ENCODE results near the gene LRRC8C. TPM values are rescaled to one million over a fixed set of nuclear protein-coding genes. Genes with fewer than 3 reads are reported as not detected.
"Not testable (repeated sequence)": the region's sequence is repeated elsewhere in the genome, so short reads cannot be mapped to it uniquely, and the experiment has no call there.

Gene LRRC8C
- total RNA-seq, 1 donor from 2014 or later, result 56.5 TPM

DNA sequence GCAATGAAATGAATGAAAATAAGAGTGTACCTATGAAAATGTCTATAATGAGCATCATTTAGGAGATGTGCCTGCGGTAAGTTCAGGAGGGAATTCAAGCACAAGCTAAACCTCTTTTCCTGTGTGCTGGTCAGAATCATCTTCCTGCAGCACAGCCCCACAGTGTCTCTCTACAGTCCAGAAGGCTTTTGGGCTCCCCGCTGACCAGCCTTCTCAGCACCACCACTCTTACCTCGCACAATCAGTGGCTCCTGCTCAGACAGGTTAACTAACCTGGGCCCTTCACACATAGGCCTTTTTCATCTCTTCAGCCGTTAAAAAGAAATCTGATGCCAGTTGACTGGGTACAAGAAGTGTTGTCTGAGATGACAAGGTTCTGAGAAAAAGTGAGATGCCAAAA lies 57.7 kb downstream of the LRRC8C start:
- intact Hi-C loops (cut with micrococcal nuclease), result no loop called here
- DNase-seq (ENCODE audit: low spot score), result no peak
- Mint-ChIP-seq H3K27me3 (ENCODE audit: low read depth) (no peaks in the 10 kb centered on the region), H3K27ac (peak overlapping the region; percentile 73), H3K9me3 (peaks cover 5% of the 10 kb centered on the region), H3K4me1 (ENCODE audit: low read depth) (peaks cover 82% of the 10 kb centered on the region), H3K4me3 (ENCODE audit: low read depth) (no peak overlapping the region), H3K36me3 (ENCODE audit: low read depth) (peaks cover 89% of the 10 kb centered on the region)

DNA sequence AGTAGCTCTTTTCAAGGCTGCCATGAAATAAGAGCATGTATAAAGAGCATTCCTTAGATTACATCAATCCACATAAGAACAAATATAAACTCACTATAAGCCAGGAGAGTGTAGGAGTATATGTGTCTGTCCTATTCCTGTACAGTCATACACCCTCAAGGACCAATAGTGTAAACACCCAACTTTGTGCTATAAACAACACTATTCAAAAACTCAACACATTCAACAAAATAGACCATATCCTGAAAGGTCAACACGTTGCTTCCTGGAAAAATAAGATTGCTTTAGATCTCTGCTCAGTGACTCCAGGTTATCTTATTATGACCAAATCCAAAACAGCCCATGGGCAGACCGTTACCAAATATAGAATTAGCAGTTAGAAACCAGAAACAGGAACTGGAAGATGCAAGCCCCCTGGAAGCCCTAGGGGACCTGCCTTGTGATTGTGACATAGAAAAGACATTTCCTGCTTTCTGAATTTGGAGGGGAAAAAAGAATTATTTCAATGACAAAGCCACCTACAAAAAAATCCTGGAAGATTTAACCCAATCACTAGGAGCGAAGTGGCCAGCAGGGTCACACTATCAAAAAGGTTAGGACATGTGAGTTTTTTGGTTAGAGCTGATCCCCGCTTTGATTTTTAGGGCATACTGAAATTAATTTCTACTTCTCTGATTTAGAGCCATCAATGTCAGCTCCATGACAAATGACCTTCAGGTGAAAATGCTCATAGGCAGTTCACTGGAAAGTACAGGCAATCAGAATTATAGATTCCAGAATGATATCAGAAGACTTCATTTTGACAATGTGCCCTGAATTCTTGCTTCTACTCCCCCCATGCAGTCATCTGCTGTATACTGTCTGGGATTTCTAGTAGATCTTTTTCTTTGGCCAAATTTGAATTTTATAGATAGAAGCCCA lies 59.9 kb downstream of the LRRC8C start:
- peaks cover 89% of the 10 kb centered on the region for H3K36me3 Mint-ChIP-seq (ENCODE audit: low read depth)
- H3K27ac Mint-ChIP-seq, result peak overlapping the region; percentile 83
- peaks cover 81% of the 10 kb centered on the region for H3K4me1 Mint-ChIP-seq (ENCODE audit: low read depth)
- DNase-seq (ENCODE audit: low spot score), result no peak
- intact Hi-C loops (cut with micrococcal nuclease), result loop anchor here (1.0 to 2.0 kb wide), 3 partner anchors 26 to 60 kb away; partner anchors contain the start of gene LRRC8C
- H3K4me3 Mint-ChIP-seq (ENCODE audit: low read depth), result no peak overlapping the region
- no peaks in the 10 kb centered on the region for H3K27me3 Mint-ChIP-seq (ENCODE audit: low read depth)
- H3K9me3 Mint-ChIP-seq, result no peaks in the 10 kb centered on the region

DNA sequence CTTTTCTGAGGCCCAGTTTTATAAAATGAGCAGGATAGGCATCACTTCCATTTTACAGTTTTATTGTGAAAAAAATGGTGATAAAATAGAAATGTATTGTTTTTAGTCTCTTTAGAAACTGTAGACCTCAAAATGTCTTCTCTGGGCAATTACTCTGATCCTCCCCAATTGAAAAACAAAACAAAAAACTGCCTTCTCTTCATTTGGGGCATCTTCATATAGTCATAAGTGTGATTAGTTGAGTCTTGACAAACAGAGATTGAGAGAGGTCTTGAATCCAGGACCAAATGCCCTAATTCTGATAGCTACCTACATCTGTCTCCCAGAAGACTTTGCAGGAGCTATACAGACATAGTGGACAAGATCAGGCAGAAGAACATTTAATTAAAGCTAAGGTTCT lies 62.9 kb downstream of the LRRC8C start:
- Mint-ChIP-seq H3K9me3 (no peaks in the 10 kb centered on the region), H3K4me1 (ENCODE audit: low read depth) (peaks cover 82% of the 10 kb centered on the region), H3K4me3 (ENCODE audit: low read depth) (peak overlapping the region; percentile 19), H3K27ac (peak overlapping the region; percentile 89), H3K27me3 (ENCODE audit: low read depth) (no peaks in the 10 kb centered on the region), H3K36me3 (ENCODE audit: low read depth) (peaks cover 88% of the 10 kb centered on the region)
- intact Hi-C loops (cut with micrococcal nuclease), result loop anchor here (5.0 kb wide), 1 partner anchor 66 kb away; no protein-coding TSS in a partner anchor
- DNase-seq (ENCODE audit: low spot score), result no peak

DNA sequence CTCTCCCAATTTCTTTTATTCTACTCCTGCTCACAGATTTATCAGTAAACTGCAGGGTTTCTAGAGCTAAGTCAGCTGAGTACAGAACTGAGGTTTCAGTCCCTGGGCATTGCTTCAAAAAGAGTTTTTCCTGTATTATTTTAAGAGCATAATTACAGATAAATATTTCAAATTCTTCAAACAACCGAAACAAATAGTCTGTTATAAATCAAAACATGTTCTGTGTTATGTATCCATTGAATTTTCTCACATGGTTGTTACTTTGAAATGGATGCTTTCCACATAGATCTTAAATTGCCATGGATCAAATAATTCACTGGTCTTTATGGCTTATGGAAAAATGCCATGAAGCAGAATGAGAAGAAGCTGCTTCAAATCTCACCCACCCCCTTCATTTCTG lies 64.5 kb downstream of the LRRC8C start:
- intact Hi-C loops (cut with micrococcal nuclease), result loop anchor here (5.0 kb wide), 1 partner anchor 65 kb away; no protein-coding TSS in a partner anchor
- Mint-ChIP-seq H3K9me3 (no peaks in the 10 kb centered on the region), H3K36me3 (ENCODE audit: low read depth) (peaks cover 90% of the 10 kb centered on the region), H3K27ac (peak overlapping the region; percentile 61), H3K27me3 (ENCODE audit: low read depth) (no peaks in the 10 kb centered on the region), H3K4me3 (ENCODE audit: low read depth) (no peak overlapping the region), H3K4me1 (ENCODE audit: low read depth) (peaks cover 85% of the 10 kb centered on the region)
- DNase-seq (ENCODE audit: low spot score), result no peak

DNA sequence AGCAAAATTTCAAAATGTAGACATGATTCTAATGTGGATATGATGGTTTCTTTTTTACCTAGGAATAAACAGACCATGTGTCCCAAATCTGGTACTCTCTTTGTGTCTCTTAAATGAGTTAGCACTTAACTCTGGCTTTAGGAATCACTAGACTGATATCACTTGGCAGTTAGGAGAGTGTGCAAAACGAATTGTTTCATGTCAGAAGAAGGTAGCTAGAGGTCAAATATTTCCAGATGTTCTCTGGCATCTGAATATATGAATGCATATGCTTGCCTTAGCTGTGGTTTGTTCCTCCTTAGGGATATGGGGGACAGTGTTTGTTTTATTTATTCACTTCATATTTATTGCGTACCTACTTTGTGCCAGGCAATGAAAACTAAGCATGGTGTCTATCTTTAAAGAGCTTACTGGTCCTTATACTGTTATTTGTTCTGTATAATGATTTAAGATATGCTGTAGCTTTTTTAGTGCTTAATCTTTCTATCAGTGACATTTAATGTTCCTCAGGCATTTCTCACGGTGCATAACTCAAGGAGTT lies 65.2 kb downstream of the LRRC8C start:
- intact Hi-C loops (cut with micrococcal nuclease), result loop anchor here (5.0 kb wide), 1 partner anchor 64 kb away; no protein-coding TSS in a partner anchor
- H3K4me1 Mint-ChIP-seq (ENCODE audit: low read depth), result peaks cover 84% of the 10 kb centered on the region

DNA sequence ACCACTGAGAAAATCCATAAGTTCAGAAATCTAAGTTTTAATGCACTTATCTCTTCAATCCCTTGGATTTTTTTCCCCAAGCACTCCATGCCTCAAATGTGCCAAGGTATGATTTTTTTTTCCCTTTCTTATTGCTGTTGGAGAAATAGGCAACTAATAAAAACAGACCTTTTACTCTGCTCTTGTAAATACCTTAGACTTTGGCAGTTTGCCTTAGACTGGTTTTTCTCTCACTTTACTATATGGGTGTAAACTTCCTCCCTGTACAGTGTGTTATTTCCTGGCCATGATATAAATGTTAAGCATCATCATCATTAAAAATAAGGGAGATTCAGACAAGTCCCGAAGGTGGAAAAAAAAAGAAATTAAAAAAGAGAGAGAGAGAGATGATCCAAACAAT lies 65.7 kb downstream of the LRRC8C start:
- peaks cover 90% of the 10 kb centered on the region for H3K36me3 Mint-ChIP-seq (ENCODE audit: low read depth)
- intact Hi-C loops (cut with micrococcal nuclease), result loop anchor here (5.0 kb wide), 1 partner anchor 64 kb away; no protein-coding TSS in a partner anchor
- peaks cover 3% of the 10 kb centered on the region for H3K9me3 Mint-ChIP-seq

More for the DNA sequence above, 65.2 kb downstream of the LRRC8C start:
- Mint-ChIP-seq H3K4me3 (ENCODE audit: low read depth) (no peak overlapping the region), H3K9me3 (no peaks in the 10 kb centered on the region), H3K36me3 (ENCODE audit: low read depth) (peaks cover 90% of the 10 kb centered on the region), H3K27ac (peak overlapping the region; percentile 61), H3K27me3 (ENCODE audit: low read depth) (no peaks in the 10 kb centered on the region)
- no peak for DNase-seq (ENCODE audit: low spot score)

DNA sequence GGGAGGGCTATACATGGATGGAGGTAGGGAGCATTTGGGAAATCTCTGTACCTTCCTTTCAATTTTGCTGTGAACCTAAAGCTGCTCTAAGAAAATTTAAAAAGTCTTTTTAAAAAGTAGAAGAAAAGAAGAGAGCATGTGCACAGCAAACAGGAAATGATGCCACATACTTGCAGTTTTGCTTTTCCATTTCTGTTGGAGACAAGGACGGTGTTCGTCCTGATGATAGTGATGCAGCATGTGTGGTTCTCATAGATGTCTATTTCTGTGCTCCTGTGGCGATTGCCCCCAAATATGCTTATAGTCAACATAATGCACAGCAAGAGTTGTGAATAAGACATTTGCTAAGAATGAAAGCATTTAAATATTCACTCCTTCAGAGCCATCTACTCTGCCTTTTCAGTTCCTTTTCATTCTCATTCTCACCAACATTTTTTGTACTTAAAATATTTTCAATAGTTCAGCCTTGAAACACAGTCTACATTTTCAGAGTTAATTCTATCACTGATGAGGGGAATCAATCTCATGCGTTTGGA lies 66.6 kb downstream of the LRRC8C start:
- intact Hi-C loops (cut with micrococcal nuclease), result loop anchor here (5.0 kb wide), 1 partner anchor 63 kb away; no protein-coding TSS in a partner anchor
- Mint-ChIP-seq H3K27me3 (ENCODE audit: low read depth) (no peaks in the 10 kb centered on the region), H3K4me1 (ENCODE audit: low read depth) (peaks cover 86% of the 10 kb centered on the region), H3K4me3 (ENCODE audit: low read depth) (peak overlapping the region; percentile 38), H3K9me3 (peaks cover 11% of the 10 kb centered on the region), H3K27ac (peak overlapping the region; percentile 89), H3K36me3 (ENCODE audit: low read depth) (peaks cover 90% of the 10 kb centered on the region)
- no peak for DNase-seq (ENCODE audit: low spot score)

More for the DNA sequence above, 65.7 kb downstream of the LRRC8C start:
- no peak for DNase-seq (ENCODE audit: low spot score)
- peaks cover 85% of the 10 kb centered on the region for H3K4me1 Mint-ChIP-seq (ENCODE audit: low read depth)
- H3K27ac Mint-ChIP-seq, result peak overlapping the region; percentile 89
- H3K4me3 Mint-ChIP-seq (ENCODE audit: low read depth), result peak overlapping the region; percentile 37
- no peaks in the 10 kb centered on the region for H3K27me3 Mint-ChIP-seq (ENCODE audit: low read depth)

DNA sequence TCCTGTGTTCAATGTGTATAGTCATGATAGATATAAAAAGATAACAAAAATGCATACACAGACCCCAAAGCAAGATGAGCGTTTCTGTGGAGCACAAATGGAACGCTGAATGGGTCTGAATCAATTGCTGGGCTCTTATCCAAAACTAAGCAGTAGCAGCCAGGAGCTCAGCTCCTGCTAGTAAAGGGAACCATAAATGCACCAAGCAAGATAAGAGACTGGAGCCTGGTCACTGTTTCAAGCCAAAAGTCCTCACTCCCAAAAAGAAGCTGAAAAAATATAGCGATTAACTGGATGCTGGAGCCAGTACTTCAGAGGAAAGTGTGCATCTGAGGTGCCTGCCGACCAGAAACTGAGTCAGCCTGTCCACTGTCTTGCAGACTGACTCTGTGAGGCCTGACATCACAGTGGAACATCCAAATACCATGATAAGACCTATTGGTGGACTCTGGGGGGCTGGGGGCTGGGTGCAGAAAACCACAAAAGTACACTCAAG lies 68.9 kb downstream of the LRRC8C start:
- Mint-ChIP-seq H3K4me3 (ENCODE audit: low read depth) (no peak overlapping the region), H3K4me1 (ENCODE audit: low read depth) (peaks cover 74% of the 10 kb centered on the region), H3K27ac (peak overlapping the region; percentile 79), H3K27me3 (ENCODE audit: low read depth) (no peaks in the 10 kb centered on the region), H3K36me3 (ENCODE audit: low read depth) (peaks cover 82% of the 10 kb centered on the region), H3K9me3 (peaks cover 11% of the 10 kb centered on the region)
- intact Hi-C loops (cut with micrococcal nuclease), result no loop called here
- no peak for DNase-seq (ENCODE audit: low spot score)

DNA sequence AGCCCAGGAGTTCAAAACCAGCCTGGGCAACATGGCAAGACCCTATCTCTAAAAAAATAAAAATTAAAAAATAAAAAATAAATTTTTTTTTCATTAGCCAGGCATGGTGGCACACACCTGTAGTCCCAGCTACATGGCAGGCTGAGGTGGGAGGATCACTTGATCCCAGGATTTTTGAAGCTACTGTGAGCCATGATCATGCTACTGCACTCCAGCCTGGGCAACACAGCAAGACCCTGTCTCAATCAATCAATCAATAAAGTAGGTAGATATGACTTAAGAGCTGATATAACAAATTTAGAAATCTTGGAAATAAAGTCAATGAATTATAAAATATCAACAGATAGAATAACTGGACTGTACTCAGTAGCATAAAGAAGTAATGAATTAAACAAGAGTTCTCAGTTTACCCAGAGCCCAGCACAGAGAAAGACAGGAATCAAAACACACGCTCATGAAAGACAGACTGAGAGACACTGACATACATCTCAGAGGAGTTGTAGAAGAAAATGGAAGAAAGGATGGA lies 69.7 kb downstream of the LRRC8C start:
- H3K36me3 Mint-ChIP-seq (ENCODE audit: low read depth), result peaks cover 80% of the 10 kb centered on the region
- no peak for DNase-seq (ENCODE audit: low spot score)
- peak overlapping the region; percentile 9 for H3K27ac Mint-ChIP-seq

DNA sequence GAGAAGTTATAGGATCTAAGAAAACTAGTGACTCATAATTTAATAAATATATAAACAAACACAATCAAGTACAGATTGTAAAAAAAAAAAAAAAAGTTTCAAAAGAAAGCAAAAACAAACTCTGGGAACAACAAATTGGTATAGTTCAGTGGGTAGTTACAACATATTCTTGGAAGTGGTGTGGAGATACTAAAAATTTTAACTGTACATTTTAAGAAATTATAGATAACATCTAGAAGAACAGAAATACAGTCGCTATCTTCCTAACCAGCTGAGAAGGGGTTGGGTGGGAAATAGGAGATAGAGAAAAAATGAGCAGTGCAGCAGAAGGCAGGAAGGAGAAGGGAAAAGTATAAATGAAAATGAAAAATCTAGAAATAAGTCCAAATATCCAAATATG lies 70.5 kb downstream of the LRRC8C start:
- no peak overlapping the region for H3K4me3 Mint-ChIP-seq (ENCODE audit: low read depth)
- intact Hi-C loops (cut with micrococcal nuclease), result no loop called here

More for the DNA sequence above, 69.7 kb downstream of the LRRC8C start:
- peaks cover 69% of the 10 kb centered on the region for H3K4me1 Mint-ChIP-seq (ENCODE audit: low read depth)
- no peaks in the 10 kb centered on the region for H3K27me3 Mint-ChIP-seq (ENCODE audit: low read depth)
- peaks cover 11% of the 10 kb centered on the region for H3K9me3 Mint-ChIP-seq
- intact Hi-C loops (cut with micrococcal nuclease), result no loop called here
- no peak overlapping the region for H3K4me3 Mint-ChIP-seq (ENCODE audit: low read depth)

DNA sequence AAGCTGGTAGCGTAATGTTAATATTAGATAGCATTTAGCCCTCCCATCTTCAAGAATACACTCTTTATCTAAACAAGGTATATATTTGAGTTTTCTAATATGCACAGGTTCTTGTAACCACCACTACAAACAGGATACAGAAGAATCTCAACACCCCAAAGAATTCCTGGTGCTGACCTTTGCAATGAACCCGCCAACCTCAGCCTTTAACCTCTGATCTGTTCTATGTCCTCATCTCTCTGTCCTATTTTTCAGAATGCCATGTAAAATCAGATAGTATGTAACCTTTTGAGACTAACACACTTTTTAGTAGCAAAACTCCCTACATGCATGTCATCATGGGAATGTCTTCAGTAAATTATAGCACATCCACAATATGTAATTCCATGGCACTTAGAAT lies 71.1 kb downstream of the LRRC8C start:
- peaks cover 11% of the 10 kb centered on the region for H3K9me3 Mint-ChIP-seq
- H3K4me1 Mint-ChIP-seq (ENCODE audit: low read depth), result peaks cover 70% of the 10 kb centered on the region
- intact Hi-C loops (cut with micrococcal nuclease), result no loop called here
- DNase-seq (ENCODE audit: low spot score), result no peak
- no peak overlapping the region for H3K4me3 Mint-ChIP-seq (ENCODE audit: low read depth)
- no peak overlapping the region for H3K27ac Mint-ChIP-seq
- peaks cover 83% of the 10 kb centered on the region for H3K36me3 Mint-ChIP-seq (ENCODE audit: low read depth)
- H3K27me3 Mint-ChIP-seq (ENCODE audit: low read depth), result no peaks in the 10 kb centered on the region

More for the DNA sequence above, 70.5 kb downstream of the LRRC8C start:
- Mint-ChIP-seq H3K9me3 (peaks cover 11% of the 10 kb centered on the region), H3K36me3 (ENCODE audit: low read depth) (peaks cover 83% of the 10 kb centered on the region), H3K27me3 (ENCODE audit: low read depth) (no peaks in the 10 kb centered on the region), H3K27ac (peak overlapping the region; percentile 30), H3K4me1 (ENCODE audit: low read depth) (peaks cover 70% of the 10 kb centered on the region)
- no peak for DNase-seq (ENCODE audit: low spot score)

DNA sequence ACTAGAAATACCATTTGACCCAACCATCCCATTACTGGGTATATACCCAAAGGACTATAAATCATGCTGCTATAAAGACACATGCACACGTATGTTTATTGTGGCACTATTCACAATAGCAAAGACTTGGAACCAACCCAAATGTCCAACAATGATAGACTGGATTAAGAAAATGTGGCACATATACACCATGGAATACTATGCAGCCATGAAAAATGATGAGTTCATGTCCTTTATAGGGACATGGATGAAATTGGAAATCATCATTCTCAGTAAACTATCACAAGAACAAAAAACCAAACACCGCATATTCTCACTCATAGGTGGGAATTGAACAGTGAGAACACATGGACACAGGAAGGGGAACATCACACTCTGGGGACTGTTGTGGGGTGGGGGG lies 72.0 kb downstream of the LRRC8C start:
- intact Hi-C loops (cut with micrococcal nuclease); H3K4me3 Mint-ChIP-seq (ENCODE audit: low read depth); H3K27ac Mint-ChIP-seq; DNase-seq (ENCODE audit: low spot score); H3K27me3 Mint-ChIP-seq (ENCODE audit: low read depth): not testable (repeated sequence)
- peaks cover 82% of the 10 kb centered on the region for H3K36me3 Mint-ChIP-seq (ENCODE audit: low read depth)
- H3K4me1 Mint-ChIP-seq (ENCODE audit: low read depth), result peaks cover 62% of the 10 kb centered on the region
- H3K9me3 Mint-ChIP-seq, result peaks cover 11% of the 10 kb centered on the region

Data from activated T-helper 2 cell treated with anti-CD3 and anti-CD28 coated beads, Interferon-gamma antibody, Interleukin-2, Interleukin-4, amounts not matched to agents 10 μg/mL and 5 μg/mL and 100 μg/mL, durations not matched to agents 14 hours and 24 hours and 36 hours (primary cell).